OCI-LY3 (cell line): ENCODE measurements around the gene ST8SIA2.

Source experiments
- H2AFZ ChIP-seq: fragments of 200-600, 300-600 bp; shearing (Covaris generic); 2 replicates; pipeline ENCODE4 v1.6.0; 2014; ENCODE audit warnings: antibody characterized with exemption, low read depth, low read length
- H3K27ac ChIP-seq: fragments of 200-600, 300-600 bp; sonication (generic); 2 replicates; pipeline ENCODE4 v1.5.1; 2014; ENCODE audit warnings: mild to moderate bottlenecking, low read length, moderate library complexity, mixed read lengths
- H3K27me3 ChIP-seq: fragments of 200-600, 300-600 bp; sonication (generic); 2 replicates; pipeline ENCODE4 v1.6.1; 2014; ENCODE audit warnings: low read depth, low read length, mixed read lengths
- H3K36me3 ChIP-seq: fragments of 200-600, 300-600 bp; sonication (generic); replicated peaks from 2 replicates; pipeline ENCODE3; 2014; ENCODE audit warnings: low read depth, low read length, mixed read lengths
- H3K4me1 ChIP-seq: fragments of 300-600, 200-600 bp; sonication (generic); 2 replicates; pipeline ENCODE4 v1.6.1; 2014; ENCODE audit warnings: low read length, mixed read lengths
- H3K4me2 ChIP-seq: fragments of 200-600, 300-600 bp; sonication (generic); 2 replicates; pipeline ENCODE4 v1.6.1; 2014; ENCODE audit warnings: low read length, mixed read lengths
- H3K4me3 ChIP-seq: fragments of 300-600, 200-600 bp; sonication (generic); 2 replicates; pipeline ENCODE4 v1.5.1; 2014; ENCODE audit warnings: antibody characterized with exemption, mild to moderate bottlenecking, low read length, moderate library complexity
- H3K79me2 ChIP-seq: fragments of 300-600, 200-600 bp; shearing (Covaris generic); 2 replicates; pipeline ENCODE4 v1.6.1; 2014; ENCODE audit warnings: mild to moderate bottlenecking, low read length, mixed read lengths
- H3K9ac ChIP-seq: fragments of 300-600, 200-600 bp; shearing (Covaris generic); 2 replicates; pipeline ENCODE4 v1.6.0; 2014; ENCODE audit warnings: mild to moderate bottlenecking, low read length, moderate library complexity
- H3K9me3 ChIP-seq: fragments of 200-600, 300-600 bp; shearing (Covaris generic); 2 replicates; pipeline ENCODE4 v1.6.1; 2014; ENCODE audit warnings: low read length, mixed read lengths; ENCODE audit not compliant: insufficient read depth
- H4K20me1 ChIP-seq: fragments of 200-600, 300-600 bp; sonication (generic); 2 replicates; pipeline ENCODE4 v1.6.1; 2016; ENCODE audit warnings: low read length, mixed read lengths; ENCODE audit not compliant: insufficient read depth
- CTCF ChIP-seq: fragments of 200-600, 300-600 bp; sonication (generic); IDR thresholded peaks from 2 replicates; pipeline ENCODE4 v1.5.1; 2014; ENCODE audit warnings: antibody characterized with exemption, low read length, low read depth
- EZH2phosphoT487 ChIP-seq: fragments of 200-600 bp; shearing (Covaris generic); IDR thresholded peaks from 2 replicates; pipeline ENCODE4 v1.6.1; 2018; ENCODE audit warnings: antibody characterized with exemption, mixed run types, low read depth

The ST8SIA2 gene

GRCh38 chr15:92457471-92458041 is 63.9 kb downstream of the ST8SIA2 start:
- Histone ChIP-seq H3K36me3 (no peaks in the 10 kb centered on the region), H3K4me2 (no peak overlapping the region), H3K79me2 (no peaks in the 10 kb centered on the region), H2AFZ (no peak overlapping the region), H3K9ac (no peak overlapping the region), H3K9me3 (no peaks in the 10 kb centered on the region), H3K4me1 (no peaks in the 10 kb centered on the region), H3K27me3 (peaks cover 50% of the 10 kb centered on the region), H4K20me1 (no peaks in the 10 kb centered on the region), H3K27ac (no peak overlapping the region), H3K4me3 (no peak overlapping the region)
- TF ChIP-seq CTCF (no peak), EZH2phosphoT487 (no peak)

DNA sequence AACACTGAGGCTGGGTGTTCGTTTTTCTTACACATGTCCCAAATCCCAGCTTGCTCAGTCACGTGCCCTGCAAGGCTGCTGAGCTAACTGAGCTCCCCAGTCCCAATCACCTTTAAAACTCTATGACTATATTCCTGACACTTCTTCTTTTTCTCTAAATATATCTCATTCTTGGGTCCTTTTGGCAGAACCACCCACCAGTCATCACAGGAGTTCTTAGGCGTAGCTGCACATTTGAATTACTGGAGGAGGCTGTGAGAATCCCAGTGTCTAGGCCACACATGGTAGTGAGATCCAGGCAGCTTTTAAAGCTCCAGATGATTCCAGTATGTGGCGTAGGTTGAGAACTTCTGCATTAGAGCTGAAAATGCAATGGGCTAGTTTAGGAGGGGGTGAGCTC is 66.3 kb downstream of the ST8SIA2 start:
- no peaks in the 10 kb centered on the region for H3K79me2 ChIP-seq
- no peak for TF ChIP-seq EZH2phosphoT487
- TF ChIP-seq CTCF = no peak
- peaks cover 52% of the 10 kb centered on the region for H3K27me3 ChIP-seq
- no peaks in the 10 kb centered on the region for H3K36me3 ChIP-seq
- H3K4me3 ChIP-seq = no peak overlapping the region
- H3K9ac ChIP-seq = no peak overlapping the region
- no peaks in the 10 kb centered on the region for H3K4me1 ChIP-seq
- H2AFZ ChIP-seq = no peak overlapping the region
- no peaks in the 10 kb centered on the region for H4K20me1 ChIP-seq
- H3K9me3 ChIP-seq = no peaks in the 10 kb centered on the region
- no peak overlapping the region for H3K27ac ChIP-seq
- no peak overlapping the region for H3K4me2 ChIP-seq

GRCh38 chr15:92462424-92463125 is 68.9 kb downstream of the ST8SIA2 start:
- peaks cover 27% of the 10 kb centered on the region for H3K27me3 ChIP-seq

GRCh38 chr15:92463352-92463751 is 69.7 kb downstream of the ST8SIA2 start:
- H3K9ac ChIP-seq = no peak overlapping the region
- H3K4me1 ChIP-seq = no peaks in the 10 kb centered on the region
- TF ChIP-seq EZH2phosphoT487 (no peak), CTCF (no peak)
- H3K4me2 ChIP-seq = no peak overlapping the region
- H3K4me3 ChIP-seq = no peak overlapping the region
- no peaks in the 10 kb centered on the region for H3K36me3 ChIP-seq
- no peak overlapping the region for H2AFZ ChIP-seq
- peaks cover 20% of the 10 kb centered on the region for H3K27me3 ChIP-seq
- no peak overlapping the region for H3K27ac ChIP-seq
- H3K9me3 ChIP-seq = no peaks in the 10 kb centered on the region
- no peaks in the 10 kb centered on the region for H3K79me2 ChIP-seq
- H4K20me1 ChIP-seq = no peaks in the 10 kb centered on the region

More at GRCh38 chr15:92462424-92463125, 68.9 kb downstream of the ST8SIA2 start:
- Histone ChIP-seq H3K9ac (no peak overlapping the region), H3K36me3 (no peaks in the 10 kb centered on the region), H3K79me2 (no peaks in the 10 kb centered on the region), H3K27ac (no peak overlapping the region), H2AFZ (no peak overlapping the region), H3K9me3 (no peaks in the 10 kb centered on the region), H3K4me3 (no peak overlapping the region), H3K4me2 (no peak overlapping the region), H4K20me1 (no peaks in the 10 kb centered on the region), H3K4me1 (no peaks in the 10 kb centered on the region)
- TF ChIP-seq CTCF (no peak), EZH2phosphoT487 (no peak)
